Measurements from ENCODE around the gene CLIP2.
"Not testable (repeated sequence)": the region's sequence is repeated elsewhere in the genome, so short reads cannot be mapped to it uniquely, and the experiment has no call there.

The CLIP2 gene

DNA sequence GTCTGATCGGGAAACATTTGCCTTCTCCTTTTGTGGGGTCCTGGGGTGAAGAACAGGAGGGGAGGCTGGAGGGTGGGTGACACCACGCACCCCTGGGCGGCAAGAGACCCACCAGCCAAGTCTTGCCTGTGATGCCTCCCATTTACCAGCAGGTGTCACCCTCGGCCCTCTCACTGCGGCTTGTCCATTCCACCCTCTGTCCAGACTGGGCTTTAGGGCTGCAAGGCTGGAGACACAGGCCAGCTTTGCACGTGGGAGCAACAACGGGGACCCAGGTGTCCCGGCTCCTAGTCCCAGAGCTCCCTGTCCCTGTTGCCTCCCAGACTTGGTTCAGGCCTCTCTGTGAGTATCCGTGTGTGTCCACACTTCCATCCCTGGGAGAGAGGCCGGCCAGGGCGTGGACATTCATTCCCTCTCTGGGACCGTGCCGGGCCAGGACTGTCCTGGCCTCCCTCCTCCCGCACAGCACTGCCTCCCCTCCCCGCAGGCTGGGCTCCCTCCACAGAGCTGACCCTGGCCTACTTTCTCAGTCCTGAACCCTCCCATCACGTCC is 128.3 kb downstream of the CLIP2 start:
- no peak overlapping the region for H3K4me2 ChIP-seq (ENCODE audit: low read depth, low read length, poor library complexity, severe bottlenecking)
- no peak overlapping the region for H3K9ac ChIP-seq (ENCODE audit: low read depth, low read length, poor library complexity, severe bottlenecking)
- TF ChIP-seq EZH2phosphoT487 (IDR thresholded peaks at IDR 0.05; ENCODE audit: borderline replicate concordance): no peak
- TF ChIP-seq, protein P1, sequence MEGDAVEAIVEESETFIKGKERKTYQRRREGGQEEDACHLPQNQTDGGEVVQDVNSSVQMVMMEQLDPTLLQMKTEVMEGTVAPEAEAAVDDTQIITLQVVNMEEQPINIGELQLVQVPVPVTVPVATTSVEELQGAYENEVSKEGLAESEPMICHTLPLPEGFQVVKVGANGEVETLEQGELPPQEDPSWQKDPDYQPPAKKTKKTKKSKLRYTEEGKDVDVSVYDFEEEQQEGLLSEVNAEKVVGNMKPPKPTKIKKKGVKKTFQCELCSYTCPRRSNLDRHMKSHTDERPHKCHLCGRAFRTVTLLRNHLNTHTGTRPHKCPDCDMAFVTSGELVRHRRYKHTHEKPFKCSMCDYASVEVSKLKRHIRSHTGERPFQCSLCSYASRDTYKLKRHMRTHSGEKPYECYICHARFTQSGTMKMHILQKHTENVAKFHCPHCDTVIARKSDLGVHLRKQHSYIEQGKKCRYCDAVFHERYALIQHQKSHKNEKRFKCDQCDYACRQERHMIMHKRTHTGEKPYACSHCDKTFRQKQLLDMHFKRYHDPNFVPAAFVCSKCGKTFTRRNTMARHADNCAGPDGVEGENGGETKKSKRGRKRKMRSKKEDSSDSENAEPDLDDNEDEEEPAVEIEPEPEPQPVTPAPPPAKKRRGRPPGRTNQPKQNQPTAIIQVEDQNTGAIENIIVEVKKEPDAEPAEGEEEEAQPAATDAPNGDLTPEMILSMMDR (conservative IDR thresholded peaks at IDR 0.05; ENCODE audit: low read length): peak; percentile 94
- H3K27me3 ChIP-seq (ENCODE audit: insufficient read depth, low read length, poor library complexity, severe bottlenecking): no peaks in the 10 kb centered on the region
- no peaks in the 10 kb centered on the region for H3K4me1 ChIP-seq (ENCODE audit: insufficient read depth, low read length, poor library complexity, severe bottlenecking)
- no peaks in the 10 kb centered on the region for H3K9me2 ChIP-seq (replicated peaks; ENCODE audit: low read depth, low read length)
- H3K4me3 ChIP-seq (ENCODE audit: low read length, poor library complexity, severe bottlenecking): no peak overlapping the region
- H3F3A ChIP-seq (ENCODE audit: low read depth): no peaks in the 10 kb centered on the region
- H2AFZ ChIP-seq (ENCODE audit: low read length): no peak overlapping the region
- no peaks in the 10 kb centered on the region for H3K9me3 ChIP-seq (ENCODE audit: insufficient read depth, low read depth, low read length)
- H4K20me1 ChIP-seq (ENCODE audit: insufficient read depth, low read length, poor library complexity, severe bottlenecking): no peaks in the 10 kb centered on the region
- H3K36me3 ChIP-seq (ENCODE audit: insufficient read depth, low read length): no peaks in the 10 kb centered on the region
- H3K79me2 ChIP-seq (ENCODE audit: insufficient read depth, low read length): no peaks in the 10 kb centered on the region

DNA sequence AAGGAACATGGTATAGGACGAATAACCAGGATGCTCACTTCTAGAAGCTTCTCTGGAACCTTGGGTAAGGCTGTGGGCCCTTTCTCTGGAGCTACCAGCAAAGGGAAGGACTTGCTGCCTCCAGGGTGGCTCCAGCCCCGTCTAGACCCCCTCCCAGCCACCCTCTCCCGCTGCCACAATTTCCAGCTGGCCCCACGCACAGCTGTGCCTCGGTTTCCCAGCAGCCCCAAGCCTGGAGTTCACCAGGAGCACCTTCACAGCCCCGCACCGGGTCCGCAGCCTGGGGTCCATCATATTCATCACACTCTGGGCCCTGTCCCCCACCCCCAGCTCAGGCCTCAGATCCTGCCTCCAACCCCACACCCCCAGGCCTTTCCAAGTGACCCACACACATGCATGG is 128.9 kb downstream of the CLIP2 start:
- Histone ChIP-seq H3F3A (ENCODE audit: low read depth) (no peaks in the 10 kb centered on the region), H3K36me3 (ENCODE audit: insufficient read depth, low read length) (no peaks in the 10 kb centered on the region), H3K4me1 (ENCODE audit: insufficient read depth, low read length, poor library complexity, severe bottlenecking) (no peaks in the 10 kb centered on the region), H3K79me2 (ENCODE audit: insufficient read depth, low read length) (no peaks in the 10 kb centered on the region), H4K20me1 (ENCODE audit: insufficient read depth, low read length, poor library complexity, severe bottlenecking) (no peaks in the 10 kb centered on the region), H3K4me2 (ENCODE audit: low read depth, low read length, poor library complexity, severe bottlenecking) (no peak overlapping the region), H3K9ac (ENCODE audit: low read depth, low read length, poor library complexity, severe bottlenecking) (no peak overlapping the region), H3K4me3 (ENCODE audit: low read length, poor library complexity, severe bottlenecking) (no peak overlapping the region), H2AFZ (ENCODE audit: low read length) (no peak overlapping the region), H3K27me3 (ENCODE audit: insufficient read depth, low read length, poor library complexity, severe bottlenecking) (no peaks in the 10 kb centered on the region), H3K9me2 (replicated peaks; ENCODE audit: low read depth, low read length) (no peaks in the 10 kb centered on the region), H3K9me3 (ENCODE audit: insufficient read depth, low read depth, low read length) (no peaks in the 10 kb centered on the region)
- TF ChIP-seq EZH2phosphoT487 (IDR thresholded peaks at IDR 0.05; ENCODE audit: borderline replicate concordance): no peak
- TF ChIP-seq, protein P1 (conservative IDR thresholded peaks at IDR 0.05; ENCODE audit: low read length): no peak

DNA sequence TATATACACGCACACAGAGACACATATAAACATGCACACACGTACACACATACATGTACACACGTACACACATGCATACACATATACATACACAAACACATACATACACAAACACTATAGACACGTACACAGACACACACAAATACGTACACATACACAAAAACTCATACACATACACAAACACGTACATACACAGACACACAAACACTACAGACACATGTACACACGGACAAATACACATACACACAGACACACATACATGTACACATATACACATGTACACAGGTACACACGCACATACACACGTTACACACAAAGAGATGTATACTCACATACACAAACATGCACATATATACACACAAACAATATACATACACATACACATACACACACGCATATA is 129.3 kb downstream of the CLIP2 start:
- H2AFZ ChIP-seq (ENCODE audit: low read length): no peak overlapping the region
- no peak overlapping the region for H3K9ac ChIP-seq (ENCODE audit: low read depth, low read length, poor library complexity, severe bottlenecking)
- no peaks in the 10 kb centered on the region for H3F3A ChIP-seq (ENCODE audit: low read depth)
- H3K4me2 ChIP-seq (ENCODE audit: low read depth, low read length, poor library complexity, severe bottlenecking): no peak overlapping the region
- no peaks in the 10 kb centered on the region for H3K36me3 ChIP-seq (ENCODE audit: insufficient read depth, low read length)
- no peaks in the 10 kb centered on the region for H3K27me3 ChIP-seq (ENCODE audit: insufficient read depth, low read length, poor library complexity, severe bottlenecking)
- H3K4me1 ChIP-seq (ENCODE audit: insufficient read depth, low read length, poor library complexity, severe bottlenecking): no peaks in the 10 kb centered on the region
- no peaks in the 10 kb centered on the region for H4K20me1 ChIP-seq (ENCODE audit: insufficient read depth, low read length, poor library complexity, severe bottlenecking)
- H3K9me2 ChIP-seq (replicated peaks; ENCODE audit: low read depth, low read length): no peaks in the 10 kb centered on the region
- TF ChIP-seq, protein P1 (conservative IDR thresholded peaks at IDR 0.05; ENCODE audit: low read length): no peak
- no peak for TF ChIP-seq EZH2phosphoT487 (IDR thresholded peaks at IDR 0.05; ENCODE audit: borderline replicate concordance)
- H3K4me3 ChIP-seq (ENCODE audit: low read length, poor library complexity, severe bottlenecking): no peak overlapping the region
- H3K79me2 ChIP-seq (ENCODE audit: insufficient read depth, low read length): no peaks in the 10 kb centered on the region
- no peaks in the 10 kb centered on the region for H3K9me3 ChIP-seq (ENCODE audit: insufficient read depth, low read depth, low read length)

DNA sequence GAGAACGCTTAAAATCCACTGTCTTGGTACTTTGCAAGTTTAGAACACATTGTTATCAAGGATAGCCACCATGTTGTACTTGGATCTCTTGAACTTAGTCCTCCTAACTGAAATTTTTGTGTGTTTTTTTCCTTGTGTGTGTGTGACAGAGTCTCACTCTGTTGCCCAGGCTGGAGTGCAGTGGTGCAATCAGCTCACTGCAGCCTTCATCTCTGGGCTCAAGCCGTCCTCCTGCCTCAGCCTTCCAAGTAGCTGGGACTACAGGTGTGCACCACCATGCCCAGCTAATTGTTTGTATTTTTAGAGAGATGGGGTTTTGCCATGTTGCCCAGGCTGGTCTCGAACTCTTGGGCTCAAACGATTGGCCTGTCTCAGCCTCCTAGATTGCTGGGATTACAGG is 130.0 kb downstream of the CLIP2 start:
- H3K9me3 ChIP-seq (ENCODE audit: insufficient read depth, low read depth, low read length); H3K79me2 ChIP-seq (ENCODE audit: insufficient read depth, low read length); H3F3A ChIP-seq (ENCODE audit: low read depth); H3K9me2 ChIP-seq (replicated peaks; ENCODE audit: low read depth, low read length); H3K4me1 ChIP-seq (ENCODE audit: insufficient read depth, low read length, poor library complexity, severe bottlenecking); H3K4me3 ChIP-seq (ENCODE audit: low read length, poor library complexity, severe bottlenecking); H4K20me1 ChIP-seq (ENCODE audit: insufficient read depth, low read length, poor library complexity, severe bottlenecking); H3K27me3 ChIP-seq (ENCODE audit: insufficient read depth, low read length, poor library complexity, severe bottlenecking); H3K36me3 ChIP-seq (ENCODE audit: insufficient read depth, low read length); H2AFZ ChIP-seq (ENCODE audit: low read length); H3K9ac ChIP-seq (ENCODE audit: low read depth, low read length, poor library complexity, severe bottlenecking); H3K4me2 ChIP-seq (ENCODE audit: low read depth, low read length, poor library complexity, severe bottlenecking): not testable (repeated sequence)

Data from Loucy (cell line).